Posterior vena cava (tissue), 2 donors: ENCODE data around the gene MAPKAP1. TPM values are rescaled to one million over a fixed set of nuclear protein-coding genes. Genes with fewer than 3 reads are reported as not detected.

Experiments used
- DNase-seq: peaks from one replicate; pipeline ENCODE4 v3.0.0-alpha.2; 2020; ENCODE audit warnings: low spot score
- intact Hi-C, 2 donors: fragments of 100-400 bp; cut with DNase I; formaldehyde crosslinking; loops; one replicate each; pipeline versions ENCODE4 v1.14.1 to v1.14.2; 2022 to 2023
- total RNA-seq, 2 donors: library from RNA; stranded (reverse); fragmentation: NEBNext Ultra II Directional; extraction: Animal tissue kit (Norgen Biotek cat#: 25700); gene quantifications; one replicate each; pipeline ENCODE4 v1.2.1, GENCODE V29; 2021
- donor health status: DM: yes; HTN: yes; CAD: no.
- donor health status: DM: yes; HTN: yes; CAD: no.

The MAPKAP1 gene
- total RNA-seq, 2 donors from 2014 or later: 56.1 to 62.2 TPM

- intact Hi-C loops: no loop called here
- peak; percentile 73 for DNase-seq
Observed at GRCh38 chr9:125436613-125437443, 270.2 kb downstream of the MAPKAP1 start.

DNA sequence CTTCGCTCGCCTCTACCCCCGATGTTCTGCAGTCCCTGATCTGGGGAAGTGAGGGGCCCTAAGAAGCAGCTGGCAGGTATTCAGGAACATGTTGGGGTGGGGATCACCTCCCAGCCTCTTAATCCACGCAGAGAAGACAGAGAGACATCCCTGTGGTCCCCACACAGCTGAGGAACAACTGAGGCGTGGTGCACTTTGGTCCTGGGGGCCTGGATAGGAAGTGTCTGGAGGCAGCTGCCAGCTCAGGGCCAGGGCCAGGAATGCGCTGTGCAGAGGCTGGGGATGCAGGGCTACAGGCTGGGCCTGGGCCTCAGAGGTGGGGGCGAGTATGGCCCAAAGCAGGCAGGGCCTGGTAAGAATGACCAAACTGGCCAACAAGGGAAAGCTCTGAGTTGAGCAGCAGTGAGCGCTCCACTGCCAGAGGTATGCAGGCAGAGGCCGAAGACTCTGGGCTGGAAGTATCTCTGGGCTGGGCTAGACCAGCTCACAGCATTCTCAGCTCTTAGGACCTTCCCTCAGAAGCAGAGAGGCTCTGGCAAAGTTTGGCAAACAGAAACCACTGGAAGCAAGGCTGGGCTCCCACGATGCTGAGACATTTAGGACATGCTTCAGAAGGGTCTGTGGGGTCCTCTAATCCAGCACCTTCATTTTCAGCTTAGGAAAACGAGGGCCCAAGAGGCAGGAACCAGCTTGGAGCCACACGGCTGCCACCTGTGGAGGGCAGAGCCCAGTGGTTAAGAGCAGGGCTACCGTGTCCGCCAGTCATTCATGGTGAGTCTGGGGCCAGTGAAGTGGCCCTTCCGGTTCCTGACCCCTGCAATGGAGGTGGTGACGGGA, 271.0 kb downstream of the MAPKAP1 start:
- intact Hi-C loops: no loop called here
- DNase-seq: peak; percentile 74

DNA sequence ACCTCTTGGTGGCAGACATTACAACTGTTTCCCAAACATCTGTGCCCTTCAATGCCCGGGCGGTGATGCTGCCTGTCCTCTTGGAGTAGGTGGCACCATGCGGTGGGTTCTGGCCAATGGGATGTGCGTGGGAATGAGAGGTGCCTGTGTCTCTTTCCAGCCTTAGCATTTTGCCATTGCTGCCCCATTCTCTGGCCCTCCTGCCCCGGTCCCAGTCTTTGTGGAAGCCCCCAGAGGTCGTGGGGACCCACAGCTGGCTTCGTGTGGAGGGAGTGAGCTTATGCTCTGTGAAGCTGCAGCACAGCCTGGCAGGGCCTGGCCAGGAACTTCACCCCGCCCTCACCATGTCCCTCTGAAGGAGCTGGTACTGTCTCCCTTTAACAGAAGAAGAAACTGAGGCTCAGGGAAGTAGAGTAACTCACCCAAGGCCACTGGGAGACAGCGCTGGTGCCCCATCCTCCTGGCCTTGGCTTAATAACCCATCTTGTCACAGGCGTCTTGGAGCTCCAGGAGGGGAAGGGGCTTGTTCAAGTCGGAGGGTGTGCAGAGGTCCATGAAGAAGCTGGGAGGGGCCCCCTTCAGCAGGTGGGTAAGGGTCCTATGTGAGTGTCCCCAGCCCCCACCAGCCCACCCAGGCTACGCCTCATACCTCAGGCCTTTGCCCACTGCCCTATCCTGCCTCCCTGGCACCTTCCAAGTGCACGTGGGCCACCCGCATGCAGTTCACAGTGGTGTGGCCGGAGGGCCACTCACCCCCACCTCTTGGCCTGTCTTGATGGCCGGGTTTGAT, 271.8 kb downstream of the MAPKAP1 start:
- DNase-seq: peak; percentile 66
- intact Hi-C loops: no loop called here

GRCh38 chr9:125433461-125434011, 273.5 kb downstream of the MAPKAP1 start:
- intact Hi-C loops: no loop called here
- peak; percentile 71 for DNase-seq

GRCh38 chr9:125432715-125433385, 274.2 kb downstream of the MAPKAP1 start:
- DNase-seq: peak; percentile 59
- intact Hi-C loops: no loop called here

- DNase-seq: peak; percentile 70
- intact Hi-C loops: no loop called here
Observed at GRCh38 chr9:125431741-125432271, 275.2 kb downstream of the MAPKAP1 start.

DNA sequence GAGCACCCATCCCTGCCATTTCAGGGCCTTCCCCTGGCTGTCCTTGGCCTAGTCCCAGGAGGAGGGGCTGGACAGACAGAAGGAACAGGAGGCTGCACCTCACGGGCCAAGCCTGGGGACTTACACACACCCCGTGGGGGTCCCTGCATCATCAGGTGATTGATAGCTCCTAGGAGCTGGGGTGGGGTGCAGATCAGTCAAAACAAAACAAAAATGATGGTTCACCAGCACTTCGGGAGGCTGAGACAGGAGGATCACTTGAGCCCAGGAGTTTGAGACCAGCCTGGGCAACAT, 276.0 kb downstream of the MAPKAP1 start:
- intact Hi-C loops: no loop called here
- peak; percentile 61 for DNase-seq

- intact Hi-C loops: no loop called here
- DNase-seq: peak; percentile 50
Observed at GRCh38 chr9:125430161-125431011, 276.6 kb downstream of the MAPKAP1 start.

GRCh38 chr9:125429476-125430160, 277.4 kb downstream of the MAPKAP1 start:
- intact Hi-C loops: no loop called here
- peak; percentile 75 for DNase-seq

DNA sequence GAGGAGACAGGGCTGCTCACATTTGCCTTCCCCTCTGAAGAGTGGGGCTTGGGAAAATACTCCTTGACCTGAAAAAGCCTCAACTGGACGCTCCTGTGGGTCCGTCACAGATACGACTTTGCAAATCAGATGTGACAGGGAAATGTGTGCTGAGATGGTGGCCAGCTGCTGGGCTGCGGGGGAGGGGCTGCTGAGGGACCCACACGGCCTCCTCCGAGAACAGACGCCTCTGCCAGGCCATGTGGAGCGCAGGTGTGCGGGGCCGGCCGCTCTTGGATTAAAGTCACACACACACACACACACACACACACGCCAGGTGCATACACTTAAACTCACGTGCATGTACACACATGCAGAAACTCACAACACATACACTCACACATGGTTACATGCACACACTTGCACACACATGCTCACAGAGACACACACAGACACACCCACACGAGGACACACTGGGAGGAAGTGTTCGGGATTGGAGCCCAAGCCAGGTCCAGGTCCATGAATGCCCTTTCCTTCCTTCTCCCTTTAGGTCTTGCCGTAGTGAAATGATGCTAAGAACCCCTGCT, 278.0 kb downstream of the MAPKAP1 start:
- DNase-seq: no peak
- intact Hi-C loops: no loop called here

- intact Hi-C loops: no loop called here
- DNase-seq: no peak
Observed at GRCh38 chr9:125428060-125428901, 278.7 kb downstream of the MAPKAP1 start.

- intact Hi-C loops: no loop called here
- DNase-seq: no peak
Observed at GRCh38 chr9:125427556-125427955, 279.5 kb downstream of the MAPKAP1 start.

DNA sequence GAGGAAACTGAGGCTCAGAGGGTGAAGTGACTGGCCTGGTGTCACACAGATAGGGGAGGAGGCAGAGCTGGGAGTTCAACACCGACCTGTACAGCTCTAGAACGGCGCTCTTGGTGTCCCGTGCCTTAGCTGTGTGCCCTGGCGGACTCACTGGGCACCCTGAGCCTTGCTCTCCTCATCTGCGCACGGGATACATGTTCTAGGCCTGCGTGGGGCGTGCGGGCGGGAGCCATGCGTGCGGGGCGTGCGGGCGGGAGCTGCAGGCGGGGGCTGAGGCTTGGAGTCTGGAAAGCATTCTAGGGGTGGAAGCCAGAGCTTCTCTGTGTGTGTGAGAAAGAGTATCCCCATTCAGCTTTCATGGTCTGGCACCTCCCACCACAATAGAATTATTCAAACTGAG, 280.1 kb downstream of the MAPKAP1 start:
- intact Hi-C loops: no loop called here
- no peak for DNase-seq

- DNase-seq: no peak
- intact Hi-C loops: no loop called here
Observed at GRCh38 chr9:125425901-125426515, 281.0 kb downstream of the MAPKAP1 start.

GRCh38 chr9:125425170-125425897, 281.7 kb downstream of the MAPKAP1 start:
- intact Hi-C loops: no loop called here
- no peak for DNase-seq
